Calu3 (cell line): ENCODE measurements around the gene DMPK. TPM values are rescaled to one million over a fixed set of nuclear protein-coding genes. Genes with fewer than 3 reads are reported as not detected.
A peak's percentile ranks its signal among the peaks of the same experiment; 100 is the strongest.

ENCODE experiments used
- BruUV-seq: library from RNA; stranded (reverse); fragments of 400-500 nt; replicated peaks from 2 replicates; lab custom pipeline; 2021; lab: Mats Ljungman, UMichigan
- CTCF ChIA-PET: fragments of 300-600 bp; sonication (Branson Sonifier 250); formaldehyde crosslinking; loops from one replicate; lab custom pipeline; 2022; ENCODE audit warnings: antibody characterized with exemption; lab: Charles Lee
- DNase-seq: peaks from one replicate; pipeline ENCODE4 v3.0.0; 2022
- H3K27ac Mint-ChIP-seq: one replicate; pipeline ENCODE4 v1.8.0; 2022; ENCODE audit warnings: mixed read lengths; ENCODE audit not compliant: unreplicated experiment
- H3K27me3 Mint-ChIP-seq: one replicate; pipeline ENCODE4 v1.8.0; 2022; ENCODE audit warnings: mixed read lengths; ENCODE audit not compliant: unreplicated experiment
- H3K36me3 Mint-ChIP-seq: one replicate; pipeline ENCODE4 v1.8.0; 2022; ENCODE audit warnings: mild to moderate bottlenecking, moderate library complexity, mixed read lengths; ENCODE audit not compliant: insufficient read depth, unreplicated experiment
- H3K4me1 Mint-ChIP-seq: one replicate; pipeline ENCODE4 v1.8.0; 2022; ENCODE audit warnings: mild to moderate bottlenecking, low read depth, mixed read lengths; ENCODE audit not compliant: unreplicated experiment
- H3K4me3 Mint-ChIP-seq: one replicate; pipeline ENCODE4 v1.8.0; 2022; ENCODE audit warnings: mild to moderate bottlenecking, low read depth, moderate library complexity, mixed read lengths; ENCODE audit not compliant: unreplicated experiment
- H3K9me3 Mint-ChIP-seq: one replicate; pipeline ENCODE4 v1.8.0; 2022; ENCODE audit warnings: low read depth, mixed read lengths; ENCODE audit not compliant: unreplicated experiment
- intact Hi-C: fragments of 100-400 bp; cut with micrococcal nuclease; formaldehyde crosslinking; loops from one replicate; pipeline ENCODE4 v1.10.0; 2022; ENCODE audit not compliant: unreplicated experiment
- total RNA-seq: library from RNA; stranded (reverse); gene quantifications from 2 replicates; pipeline ENCODE4 v1.2.3, GENCODE V29; 2022
- TF ChIP-seq, protein P1 (sequence below): fragments of 200-600 bp; IDR thresholded peaks from one replicate; pipeline ENCODE4 v1.8.0; 2022; ENCODE audit warnings: antibody characterized with exemption; ENCODE audit not compliant: unreplicated experiment

Gene DMPK
- total RNA-seq, 1 experiment from 2014 or later: 70.8 TPM

DNA sequence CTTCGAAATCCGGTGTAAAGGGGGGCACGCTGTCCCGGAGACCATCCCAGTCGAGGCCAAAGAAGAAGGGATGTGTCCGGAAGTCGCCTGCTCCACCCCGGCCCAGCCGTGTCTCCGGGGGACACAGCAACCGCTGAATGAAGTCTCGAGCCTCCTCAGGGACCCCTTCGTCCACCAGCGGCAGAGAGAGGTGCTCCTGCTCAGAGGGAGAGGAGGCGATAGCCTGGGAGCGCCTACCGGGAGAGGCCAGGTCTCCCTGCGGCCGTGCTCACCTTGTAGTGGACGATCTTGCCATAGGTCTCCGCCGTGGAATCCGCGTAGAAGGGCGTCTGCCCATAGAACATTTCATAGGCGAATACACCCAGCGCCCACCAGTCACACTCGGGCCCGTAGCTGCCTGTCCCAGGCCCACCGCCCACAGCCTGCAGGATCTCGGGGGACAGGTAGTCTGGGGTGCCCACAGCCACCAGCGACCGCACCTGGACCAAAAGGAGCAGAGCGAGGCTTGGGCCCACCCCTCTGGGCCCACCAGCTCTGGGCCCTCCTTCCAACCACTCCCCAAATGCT lies 4.8 kb downstream of the DMPK start:
- Mint-ChIP-seq H3K36me3 (peaks cover 63% of the 10 kb centered on the region), H3K27me3 (no peaks in the 10 kb centered on the region), H3K4me1 (peaks cover 17% of the 10 kb centered on the region), H3K4me3 (no peak overlapping the region), H3K27ac (no peak overlapping the region), H3K9me3 (no peaks in the 10 kb centered on the region)
- intact Hi-C loops: no loop called here
- TF ChIP-seq, protein P1, sequence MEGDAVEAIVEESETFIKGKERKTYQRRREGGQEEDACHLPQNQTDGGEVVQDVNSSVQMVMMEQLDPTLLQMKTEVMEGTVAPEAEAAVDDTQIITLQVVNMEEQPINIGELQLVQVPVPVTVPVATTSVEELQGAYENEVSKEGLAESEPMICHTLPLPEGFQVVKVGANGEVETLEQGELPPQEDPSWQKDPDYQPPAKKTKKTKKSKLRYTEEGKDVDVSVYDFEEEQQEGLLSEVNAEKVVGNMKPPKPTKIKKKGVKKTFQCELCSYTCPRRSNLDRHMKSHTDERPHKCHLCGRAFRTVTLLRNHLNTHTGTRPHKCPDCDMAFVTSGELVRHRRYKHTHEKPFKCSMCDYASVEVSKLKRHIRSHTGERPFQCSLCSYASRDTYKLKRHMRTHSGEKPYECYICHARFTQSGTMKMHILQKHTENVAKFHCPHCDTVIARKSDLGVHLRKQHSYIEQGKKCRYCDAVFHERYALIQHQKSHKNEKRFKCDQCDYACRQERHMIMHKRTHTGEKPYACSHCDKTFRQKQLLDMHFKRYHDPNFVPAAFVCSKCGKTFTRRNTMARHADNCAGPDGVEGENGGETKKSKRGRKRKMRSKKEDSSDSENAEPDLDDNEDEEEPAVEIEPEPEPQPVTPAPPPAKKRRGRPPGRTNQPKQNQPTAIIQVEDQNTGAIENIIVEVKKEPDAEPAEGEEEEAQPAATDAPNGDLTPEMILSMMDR: no peak
- no TSS peak for BruUV-seq
- no peak for DNase-seq
- CTCF ChIA-PET: no interaction called here

DNA sequence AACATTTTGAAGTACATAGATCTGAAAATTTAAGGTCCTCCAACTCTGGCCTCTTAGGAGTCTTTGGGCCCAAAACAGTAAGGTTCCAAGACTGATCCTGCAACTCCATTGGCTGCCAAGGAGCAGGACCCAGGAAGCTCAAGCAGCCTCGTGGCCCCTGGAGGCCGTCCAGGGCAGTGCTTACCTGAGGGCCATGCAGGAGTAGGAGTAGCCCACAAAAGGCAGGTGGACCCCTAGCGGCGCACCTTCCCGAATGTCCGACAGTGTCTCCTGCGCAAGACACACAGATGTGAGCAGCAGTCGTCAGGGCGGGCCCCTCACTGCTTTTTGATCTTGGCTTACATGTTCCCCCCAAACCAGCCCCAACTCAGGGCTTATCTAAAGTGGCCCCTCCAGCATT lies 7.5 kb downstream of the DMPK start:
- CTCF ChIA-PET: no interaction called here
- no peaks in the 10 kb centered on the region for H3K9me3 Mint-ChIP-seq
- H3K4me1 Mint-ChIP-seq: peaks cover 16% of the 10 kb centered on the region
- no peak overlapping the region for H3K27ac Mint-ChIP-seq
- TF ChIP-seq, protein P1: no peak
- intact Hi-C loops: no loop called here
- DNase-seq: peak; percentile 38
- no peak overlapping the region for H3K4me3 Mint-ChIP-seq
- BruUV-seq: no TSS peak
- peaks cover 82% of the 10 kb centered on the region for H3K36me3 Mint-ChIP-seq
- no peaks in the 10 kb centered on the region for H3K27me3 Mint-ChIP-seq

DNA sequence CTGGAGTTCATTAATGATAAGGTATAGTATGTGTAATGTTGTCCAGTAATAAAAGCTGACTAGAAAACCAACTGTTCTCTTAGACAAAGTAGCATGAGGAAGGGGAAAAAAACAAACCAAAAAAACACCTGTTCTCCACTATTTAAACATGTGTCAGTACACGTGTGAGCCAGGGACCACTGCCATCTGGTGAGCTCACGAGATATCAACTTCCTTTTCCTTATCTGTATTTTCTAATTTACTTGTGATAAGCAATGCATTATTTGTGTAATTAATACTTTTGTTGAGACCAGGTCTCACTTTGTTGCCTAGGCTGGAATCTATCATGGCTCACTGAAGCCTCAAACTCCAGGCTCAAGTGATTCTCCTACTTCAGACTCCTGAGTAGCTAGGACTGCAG lies 8.9 kb downstream of the DMPK start:
- TF ChIP-seq, protein P1: no peak
- BruUV-seq: no TSS peak
- intact Hi-C loops: no loop called here
- DNase-seq: no peak
- Mint-ChIP-seq H3K9me3 (no peaks in the 10 kb centered on the region), H3K27ac (no peak overlapping the region), H3K4me3 (no peak overlapping the region), H3K27me3 (no peaks in the 10 kb centered on the region), H3K4me1 (peaks cover 21% of the 10 kb centered on the region), H3K36me3 (peaks cover 82% of the 10 kb centered on the region)
- CTCF ChIA-PET: interaction anchor here (0.5 to 1.8 kb wide), 3 partner anchors 9 to 244 kb away, joined by 4 to 8 read pairs (median 5); partner anchors contain the start of gene DMPK

DNA sequence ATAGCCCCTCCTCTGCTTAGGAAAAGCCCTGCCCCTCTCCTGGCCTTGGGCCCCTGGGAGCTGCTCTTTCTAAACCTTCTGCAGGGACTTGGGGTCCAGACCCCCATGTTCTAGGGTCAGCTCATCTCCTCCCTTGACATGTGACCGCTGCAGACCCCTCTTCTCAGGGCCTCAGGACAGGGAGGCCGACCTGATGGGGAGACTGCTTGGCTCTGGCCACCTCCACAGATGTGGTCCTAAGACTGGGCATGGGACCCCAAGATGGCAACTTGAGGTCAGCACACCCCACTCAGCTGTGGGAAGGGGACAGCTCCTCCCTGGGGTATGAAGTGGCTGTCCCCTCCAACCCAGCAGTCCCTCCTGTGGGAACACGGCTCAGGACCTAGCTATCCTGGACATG lies 9.4 kb downstream of the DMPK start:
- Mint-ChIP-seq H3K27ac (peak overlapping the region; percentile 3), H3K9me3 (no peaks in the 10 kb centered on the region), H3K4me3 (no peak overlapping the region), H3K4me1 (peaks cover 21% of the 10 kb centered on the region), H3K36me3 (peaks cover 82% of the 10 kb centered on the region), H3K27me3 (no peaks in the 10 kb centered on the region)
- TF ChIP-seq, protein P1: no peak
- DNase-seq: no peak
- no TSS peak for BruUV-seq
- intact Hi-C loops: no loop called here
- CTCF ChIA-PET: interaction anchor here (1.0 to 1.8 kb wide), 2 partner anchors 9 to 28 kb away, joined by 4 to 8 read pairs; partner anchors contain the start of gene DMPK
